Esophagus muscularis mucosa (tissue), 4 donors: Measurements from ENCODE around the gene DNAAF1.

ENCODE experiments used
- CTCF ChIP-seq, 3 experiments: fragments of 200-600 bp in 2 of 3; fragments of 450-650 bp in 1 of 3; sonication (generic) in 2 of 3; IDR thresholded peaks; one replicate each; pipeline ENCODE4 v1.5.1; 2017 to 2019; ENCODE audit warnings: antibody characterized with exemption in 3 of 3, mild to moderate bottlenecking in 2 of 3, moderate library complexity in 1 of 3
- EP300 ChIP-seq: sonication (generic); formaldehyde crosslinking; IDR thresholded peaks from one replicate; pipeline ENCODE4 v1.6.1; 2017; ENCODE audit warnings: antibody characterized with exemption
- POLR2A ChIP-seq: fragments of 450-650 bp; IDR thresholded peaks from one replicate; pipeline ENCODE4 v1.6.1; 2017; ENCODE audit warnings: antibody characterized with exemption, moderate library complexity, mild to moderate bottlenecking, low read depth

GRCh38 chr16:84155226-84155625, 10.1 kb downstream of the DNAAF1 start:
- TF ChIP-seq POLR2A (no peak), CTCF (IDR thresholded peaks at IDR 0.05) (no peak), EP300 (no peak)
